HEK293T (cell line): ENCODE measurements around the gene CYSLTR2.

Experiments
- ARNT ChIP-seq: fragments of 450-650 bp; IDR thresholded peaks from 2 replicates; pipeline ENCODE4 v1.6.1; 2017; ENCODE audit warnings: mild to moderate bottlenecking
- ELF4 ChIP-seq: fragments of 450-650 bp; IDR thresholded peaks from 2 replicates; pipeline ENCODE4 v1.6.1; 2017; ENCODE audit warnings: antibody characterized with exemption
- FOXM1 ChIP-seq: fragments of 450-650 bp; IDR thresholded peaks from 2 replicates; pipeline ENCODE4 v1.6.1; 2017; ENCODE audit warnings: mild to moderate bottlenecking, borderline replicate concordance
- LEF1 ChIP-seq: fragments of 450-650 bp; IDR thresholded peaks from 2 replicates; pipeline ENCODE4 v1.6.1; 2017; ENCODE audit warnings: mild to moderate bottlenecking, borderline replicate concordance
- NFRKB ChIP-seq: fragments of 450-650 bp; IDR thresholded peaks from 2 replicates; pipeline ENCODE4 v1.6.1; 2016; ENCODE audit warnings: mild to moderate bottlenecking, moderate library complexity
- PKNOX1 ChIP-seq: fragments of 450-650 bp; IDR thresholded peaks from 2 replicates; pipeline ENCODE4 v1.6.1; 2016
- SP1 ChIP-seq: fragments of 450-650 bp; IDR thresholded peaks from 2 replicates; pipeline ENCODE4 v1.6.1; 2017
- SUZ12 ChIP-seq: fragments of 450-650 bp; IDR thresholded peaks from 2 replicates; pipeline ENCODE4 v1.6.1; 2016; ENCODE audit warnings: mild to moderate bottlenecking
- TARDBP ChIP-seq: fragments of 450-650 bp; IDR thresholded peaks from 2 replicates; pipeline ENCODE4 v1.6.1; 2016
- ZNF384 ChIP-seq: fragments of 450-650 bp; IDR thresholded peaks from 2 replicates; pipeline ENCODE4 v1.6.1; 2016

- TF ChIP-seq NFRKB (no peak), ZNF384 (no peak), TARDBP (no peak), ELF4 (no peak), SP1 (no peak), FOXM1 (no peak), PKNOX1 (no peak), SUZ12 (no peak), ARNT (no peak), LEF1 (no peak)
Observed at GRCh38 chr13:48621056-48621455, 32.7 kb upstream of the CYSLTR2 start.
